ENCODE data around the gene LRIG2. TPM values are rescaled to one million over a fixed set of nuclear protein-coding genes. Genes with fewer than 3 reads are reported as not detected.

Gene LRIG2
- 13.5 TPM for total RNA-seq (2021; ENCODE audit: unreplicated experiment)
- 5.4 and 5.8 TPM in 2 replicates for polyA plus RNA-seq (2012)
- Bru-seq, nascent RNA, result percentile 81 among the genes with signal in this experiment
- percentile 80 among the genes with signal in this experiment for BruChase-seq, experiment 1, labeled RNA remaining after a 6-hour chase
- BruChase-seq, experiment 2, labeled RNA remaining after a 2-hour chase, result percentile 88 among the genes with signal in this experiment
- long read RNA-seq, full-length matches to known transcripts, result 2 of 9 reads
- long read RNA-seq, partial matches to known transcripts, result 3 of 9 reads
- long read RNA-seq, other reads (novel, unspliced or antisense), result 4 of 9 reads

- Histone ChIP-seq H3K9me2 (ENCODE audit: insufficient read depth) (no peaks in the 10 kb centered on the region), H4K20me1 (ENCODE audit: insufficient read depth) (no peaks in the 10 kb centered on the region), H3K9ac (ENCODE audit: low read length) (peak within 1 kb of the TSS; percentile 74), H3K9me3 (ENCODE audit: control insufficient read depth in 1 of 2, insufficient read depth in 1 of 2, low read depth in 1 of 2, low read length in 2 of 2) (no peaks in the 10 kb centered on the region), H3K27me3 (ENCODE audit: insufficient read depth, low read length) (no peaks in the 10 kb centered on the region), H3K79me2 (ENCODE audit: insufficient read depth, low read length) (peaks cover 42% of the 10 kb centered on the region), H3K4me3 (replicated peaks in 1 of 2; ENCODE audit: low read depth in 1 of 2, low read length in 2 of 2) (peak within 1 kb of the TSS; percentile 86 to 95), H2AFZ (ENCODE audit: low read depth, low read length, poor library complexity, severe bottlenecking) (peak within 1 kb of the TSS; percentile 79), H3K27ac (ENCODE audit: low read depth, low read length) (peak within 1 kb of the TSS; percentile 86), H3K36me3 (ENCODE audit: control insufficient read depth in 1 of 2, insufficient read depth in 2 of 2, low read length in 2 of 2) (peaks cover 0 to 4% of the 10 kb centered on the region in 2 experiments; a peak in 1 of 4 replicates), H3K4me1 (ENCODE audit: control insufficient read depth in 1 of 2, insufficient read depth in 2 of 2, low read length in 2 of 2) (peaks cover 9 to 14% of the 10 kb centered on the region in 2 experiments), H3K4me2 (ENCODE audit: low read length) (peak within 1 kb of the TSS; percentile 93)
- BruUV-seq (replicated peaks), result TSS peak; percentile 81
- RAD21 ChIA-PET (ENCODE audit: low non-redundant PET in 1 of 2, low total read pairs in 2 of 2, uncharacterized antibody in 2 of 2, unreplicated experiment in 2 of 2), result interaction anchor here (0.6 to 1.5 kb wide), 3 partner anchors 30 to 686 kb away, joined by 6 to 7 read pairs (median 6); no protein-coding TSS in a partner anchor
- CTCF ChIA-PET, result interaction anchor here (0.7 to 2.5 kb wide), 50 partner anchors 8 to 904 kb away, joined by 3 to 47 read pairs (median 4); partner anchors contain the start of genes PHTF1, PPM1J and SLC16A1
- POLR2A ChIA-PET, result interaction anchor here (0.7 to 1.6 kb wide), 7 partner anchors 9 to 358 kb away, joined by 3 to 6 read pairs (median 3); partner anchors contain the start of genes PPM1J and SLC16A1
- DNase-seq (ENCODE audit: low read depth, low spot score), result peak; percentile 97
- intact Hi-C loops (cut with micrococcal nuclease), result loop anchor here (2.0 to 10.0 kb wide), 3 partner anchors 268 to 606 kb away; no protein-coding TSS in a partner anchor
- ATAC-seq, result peak; percentile 97
- TF ChIP-seq CTCF (IDR thresholded peaks at IDR 0.05 in 2 of 3, conservative IDR thresholded peaks at IDR 0.05 in 1 of 3; ENCODE audit: borderline replicate concordance in 1 of 3, insufficient read depth in 1 of 3, low read depth in 2 of 3, low read length in 2 of 3), result peak; percentile 64 to 99 (median 93)
- no peak for TF ChIP-seq EZH2phosphoT487 (IDR thresholded peaks at IDR 0.05; ENCODE audit: borderline replicate concordance)
- no peak for TF ChIP-seq FOSL1 (IDR thresholded peaks at IDR 0.05; ENCODE audit: low read depth)
- TF ChIP-seq EGR1 (IDR thresholded peaks at IDR 0.05; ENCODE audit: low read depth), result no peak
- TF ChIP-seq CEBPB (IDR thresholded peaks at IDR 0.05; ENCODE audit: low read depth), result no peak
- TF ChIP-seq EZH2 (IDR thresholded peaks at IDR 0.05), result no peak
- TF ChIP-seq, protein P1, sequence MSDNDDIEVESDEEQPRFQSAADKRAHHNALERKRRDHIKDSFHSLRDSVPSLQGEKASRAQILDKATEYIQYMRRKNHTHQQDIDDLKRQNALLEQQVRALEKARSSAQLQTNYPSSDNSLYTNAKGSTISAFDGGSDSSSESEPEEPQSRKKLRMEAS (IDR thresholded peaks at IDR 0.05), result peak; percentile 52
- TF ChIP-seq REST (IDR thresholded peaks at IDR 0.05; ENCODE audit: low read depth), result no peak
- peak; percentile 66; the same call in 1 of the 2 replicates for TF ChIP-seq SRF (IDR thresholded peaks at IDR 0.05; ENCODE audit: low read depth)
- peak; percentile 67 for TF ChIP-seq TCF7L2 (IDR thresholded peaks at IDR 0.05; ENCODE audit: borderline replicate concordance, extremely low read depth, insufficient read depth, insufficient read length)
- no peak for TF ChIP-seq ELF1 (IDR thresholded peaks at IDR 0.05; ENCODE audit: borderline replicate concordance, low read depth)
- peak; percentile 94 for TF ChIP-seq POLR2A (IDR thresholded peaks at IDR 0.05; ENCODE audit: borderline replicate concordance, extremely low read depth, insufficient read depth, insufficient read length)
- TF ChIP-seq, protein P2, sequence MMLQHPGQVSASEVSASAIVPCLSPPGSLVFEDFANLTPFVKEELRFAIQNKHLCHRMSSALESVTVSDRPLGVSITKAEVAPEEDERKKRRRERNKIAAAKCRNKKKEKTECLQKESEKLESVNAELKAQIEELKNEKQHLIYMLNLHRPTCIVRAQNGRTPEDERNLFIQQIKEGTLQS (IDR thresholded peaks at IDR 0.05), result no peak
- TF ChIP-seq JUND (IDR thresholded peaks at IDR 0.05), result no peak
- peak; percentile 96 for TF ChIP-seq POLR2AphosphoS5 (IDR thresholded peaks at IDR 0.05; ENCODE audit: low read depth, low read length)
- TF ChIP-seq CBX3 (IDR thresholded peaks at IDR 0.05; ENCODE audit: low read depth), result peak; percentile 59; the same call in 1 of the 2 replicates
- peak; percentile 68 for TF ChIP-seq YY1 (IDR thresholded peaks at IDR 0.05; ENCODE audit: extremely low read depth, insufficient replicate concordance, low read depth, low read length)
- TF ChIP-seq ZNF274 (IDR thresholded peaks at IDR 0.05; ENCODE audit: low read depth, low read length), result no peak
Measured at GRCh38 chr1:113072757-113073478, at the start of gene LRIG2. Gene LRIG2 (plus strand): TSS chr1:113073198. CDS start chr1:113073407, 209 bp downstream.
